GM23338 (cell line): ENCODE results near the gene PLCG2.

ENCODE experiments used
- CREB1 ChIP-seq: fragments of 250-450 bp; sonication (Bioruptor Pico); IDR thresholded peaks from 2 replicates; pipeline ENCODE4 v1.5.0; 2020; ENCODE audit warnings: low read depth, mild to moderate bottlenecking, moderate library complexity
- EZH2 ChIP-seq: fragments of 200-600 bp; sonication (generic); IDR thresholded peaks from one replicate; pipeline ENCODE4 v1.8.0; 2017; ENCODE audit warnings: antibody characterized with exemption, mild to moderate bottlenecking, low read depth; ENCODE audit not compliant: unreplicated experiment
- EZH2phosphoT487 ChIP-seq: fragments of 200-600 bp; sonication (generic); IDR thresholded peaks from one replicate; pipeline ENCODE4 v1.8.1; 2018; ENCODE audit warnings: antibody characterized with exemption; ENCODE audit not compliant: unreplicated experiment
- JUNB ChIP-seq: IDR thresholded peaks from one replicate; pipeline ENCODE4 v1.6.1; 2016; ENCODE audit warnings: antibody characterized with exemption; ENCODE audit not compliant: unreplicated experiment
- POLR2AphosphoS5 ChIP-seq: IDR thresholded peaks from 2 replicates; pipeline ENCODE4 v1.6.1; 2016; ENCODE audit warnings: antibody characterized with exemption, low read depth
- STAT1 ChIP-seq: IDR thresholded peaks from one replicate; pipeline ENCODE4 v1.6.1; 2016; ENCODE audit warnings: antibody characterized with exemption; ENCODE audit not compliant: unreplicated experiment
- ZNF114 ChIP-seq: fragments of 250-450 bp; sonication (Bioruptor Pico); IDR thresholded peaks from 2 replicates; pipeline ENCODE4 v1.5.0; 2020; ENCODE audit warnings: mild to moderate bottlenecking, moderate library complexity
- ZNF331 ChIP-seq: fragments of 250-450 bp; sonication (Bioruptor Pico); IDR thresholded peaks from 2 replicates; pipeline ENCODE4 v1.5.0; 2020; ENCODE audit warnings: low read depth, mild to moderate bottlenecking, moderate library complexity
- TF ChIP-seq, protein P1 (sequence below): IDR thresholded peaks from 2 replicates; pipeline ENCODE4 v1.6.1; 2016; ENCODE audit warnings: antibody characterized with exemption
- TF ChIP-seq, protein P2 (sequence below), 2 experiments: fragments of 200-600 bp in 1 of 2; sonication (generic) in 1 of 2; conservative IDR thresholded peaks; 2 replicates each; pipeline versions ENCODE4 v1.5.1 to v1.6.1; 2016 to 2017; ENCODE audit warnings: antibody characterized with exemption in 2 of 2, low read depth in 2 of 2, mild to moderate bottlenecking in 2 of 2, moderate library complexity in 1 of 2
- TF ChIP-seq, protein P3 (sequence below): IDR thresholded peaks from one replicate; pipeline ENCODE4 v1.6.1; 2018; ENCODE audit warnings: antibody characterized with exemption; ENCODE audit not compliant: unreplicated experiment

DNA sequence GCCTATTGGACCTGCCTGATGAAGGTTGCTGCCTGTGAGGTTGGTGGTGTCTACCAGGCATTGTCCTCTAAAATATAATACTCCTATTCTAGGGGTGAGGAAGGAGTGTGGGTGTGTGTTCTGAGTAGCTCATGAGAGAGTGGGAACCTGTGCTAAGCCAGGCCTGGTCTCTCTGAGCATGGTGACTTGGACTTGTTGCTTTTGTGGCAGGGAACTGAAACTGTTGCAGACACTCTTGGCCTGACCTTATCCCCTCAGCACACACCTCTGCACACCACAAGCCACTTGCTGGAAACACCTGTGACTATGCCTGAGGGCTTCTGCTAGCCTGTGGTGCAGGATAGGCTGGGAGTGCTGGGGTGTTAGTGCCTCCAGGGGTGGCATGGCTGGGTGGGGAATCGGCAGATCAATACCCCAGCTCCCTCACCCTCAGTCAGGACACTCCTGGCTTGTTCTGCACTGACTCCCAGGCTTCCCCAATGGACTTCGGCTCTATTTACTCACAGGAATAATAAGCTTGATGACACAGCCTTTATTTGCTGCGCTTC lies 29.9 kb downstream of the PLCG2 start:
- TF ChIP-seq, protein P1, sequence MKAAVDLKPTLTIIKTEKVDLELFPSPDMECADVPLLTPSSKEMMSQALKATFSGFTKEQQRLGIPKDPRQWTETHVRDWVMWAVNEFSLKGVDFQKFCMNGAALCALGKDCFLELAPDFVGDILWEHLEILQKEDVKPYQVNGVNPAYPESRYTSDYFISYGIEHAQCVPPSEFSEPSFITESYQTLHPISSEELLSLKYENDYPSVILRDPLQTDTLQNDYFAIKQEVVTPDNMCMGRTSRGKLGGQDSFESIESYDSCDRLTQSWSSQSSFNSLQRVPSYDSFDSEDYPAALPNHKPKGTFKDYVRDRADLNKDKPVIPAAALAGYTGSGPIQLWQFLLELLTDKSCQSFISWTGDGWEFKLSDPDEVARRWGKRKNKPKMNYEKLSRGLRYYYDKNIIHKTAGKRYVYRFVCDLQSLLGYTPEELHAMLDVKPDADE: no peak
- TF ChIP-seq, protein P2, sequence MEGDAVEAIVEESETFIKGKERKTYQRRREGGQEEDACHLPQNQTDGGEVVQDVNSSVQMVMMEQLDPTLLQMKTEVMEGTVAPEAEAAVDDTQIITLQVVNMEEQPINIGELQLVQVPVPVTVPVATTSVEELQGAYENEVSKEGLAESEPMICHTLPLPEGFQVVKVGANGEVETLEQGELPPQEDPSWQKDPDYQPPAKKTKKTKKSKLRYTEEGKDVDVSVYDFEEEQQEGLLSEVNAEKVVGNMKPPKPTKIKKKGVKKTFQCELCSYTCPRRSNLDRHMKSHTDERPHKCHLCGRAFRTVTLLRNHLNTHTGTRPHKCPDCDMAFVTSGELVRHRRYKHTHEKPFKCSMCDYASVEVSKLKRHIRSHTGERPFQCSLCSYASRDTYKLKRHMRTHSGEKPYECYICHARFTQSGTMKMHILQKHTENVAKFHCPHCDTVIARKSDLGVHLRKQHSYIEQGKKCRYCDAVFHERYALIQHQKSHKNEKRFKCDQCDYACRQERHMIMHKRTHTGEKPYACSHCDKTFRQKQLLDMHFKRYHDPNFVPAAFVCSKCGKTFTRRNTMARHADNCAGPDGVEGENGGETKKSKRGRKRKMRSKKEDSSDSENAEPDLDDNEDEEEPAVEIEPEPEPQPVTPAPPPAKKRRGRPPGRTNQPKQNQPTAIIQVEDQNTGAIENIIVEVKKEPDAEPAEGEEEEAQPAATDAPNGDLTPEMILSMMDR (conservative IDR thresholded peaks at IDR 0.05; ENCODE audit: low read depth in 2 of 2): no peak
- TF ChIP-seq EZH2 (no peak), ZNF331 (CRISPR knock-in tag) (no peak), POLR2AphosphoS5 (no peak), EZH2phosphoT487 (no peak), ZNF114 (CRISPR knock-in tag) (no peak), CREB1 (CRISPR knock-in tag) (no peak), JUNB (no peak), STAT1 (no peak)
- TF ChIP-seq, protein P3, sequence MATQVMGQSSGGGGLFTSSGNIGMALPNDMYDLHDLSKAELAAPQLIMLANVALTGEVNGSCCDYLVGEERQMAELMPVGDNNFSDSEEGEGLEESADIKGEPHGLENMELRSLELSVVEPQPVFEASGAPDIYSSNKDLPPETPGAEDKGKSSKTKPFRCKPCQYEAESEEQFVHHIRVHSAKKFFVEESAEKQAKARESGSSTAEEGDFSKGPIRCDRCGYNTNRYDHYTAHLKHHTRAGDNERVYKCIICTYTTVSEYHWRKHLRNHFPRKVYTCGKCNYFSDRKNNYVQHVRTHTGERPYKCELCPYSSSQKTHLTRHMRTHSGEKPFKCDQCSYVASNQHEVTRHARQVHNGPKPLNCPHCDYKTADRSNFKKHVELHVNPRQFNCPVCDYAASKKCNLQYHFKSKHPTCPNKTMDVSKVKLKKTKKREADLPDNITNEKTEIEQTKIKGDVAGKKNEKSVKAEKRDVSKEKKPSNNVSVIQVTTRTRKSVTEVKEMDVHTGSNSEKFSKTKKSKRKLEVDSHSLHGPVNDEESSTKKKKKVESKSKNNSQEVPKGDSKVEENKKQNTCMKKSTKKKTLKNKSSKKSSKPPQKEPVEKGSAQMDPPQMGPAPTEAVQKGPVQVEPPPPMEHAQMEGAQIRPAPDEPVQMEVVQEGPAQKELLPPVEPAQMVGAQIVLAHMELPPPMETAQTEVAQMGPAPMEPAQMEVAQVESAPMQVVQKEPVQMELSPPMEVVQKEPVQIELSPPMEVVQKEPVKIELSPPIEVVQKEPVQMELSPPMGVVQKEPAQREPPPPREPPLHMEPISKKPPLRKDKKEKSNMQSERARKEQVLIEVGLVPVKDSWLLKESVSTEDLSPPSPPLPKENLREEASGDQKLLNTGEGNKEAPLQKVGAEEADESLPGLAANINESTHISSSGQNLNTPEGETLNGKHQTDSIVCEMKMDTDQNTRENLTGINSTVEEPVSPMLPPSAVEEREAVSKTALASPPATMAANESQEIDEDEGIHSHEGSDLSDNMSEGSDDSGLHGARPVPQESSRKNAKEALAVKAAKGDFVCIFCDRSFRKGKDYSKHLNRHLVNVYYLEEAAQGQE: no peak
